DND-41 (cell line): ENCODE measurements around the gene TENT5C.

Experiments
- EZH2 ChIP-seq: IDR thresholded peaks from 3 replicates; pipeline ENCODE4 v1.6.1; 2012; ENCODE audit warnings: borderline replicate concordance, low read depth, mild to moderate bottlenecking, moderate library complexity, low read length, inconsistent platforms; ENCODE audit not compliant: severe bottlenecking
- TF ChIP-seq, protein P1 (sequence below): IDR thresholded peaks from 2 replicates; pipeline ENCODE4 v1.5.1; 2012; ENCODE audit warnings: borderline replicate concordance, low read length, moderate library complexity, mild to moderate bottlenecking; ENCODE audit not compliant: poor library complexity, severe bottlenecking; ENCODE audit errors: extremely low read depth

DNA sequence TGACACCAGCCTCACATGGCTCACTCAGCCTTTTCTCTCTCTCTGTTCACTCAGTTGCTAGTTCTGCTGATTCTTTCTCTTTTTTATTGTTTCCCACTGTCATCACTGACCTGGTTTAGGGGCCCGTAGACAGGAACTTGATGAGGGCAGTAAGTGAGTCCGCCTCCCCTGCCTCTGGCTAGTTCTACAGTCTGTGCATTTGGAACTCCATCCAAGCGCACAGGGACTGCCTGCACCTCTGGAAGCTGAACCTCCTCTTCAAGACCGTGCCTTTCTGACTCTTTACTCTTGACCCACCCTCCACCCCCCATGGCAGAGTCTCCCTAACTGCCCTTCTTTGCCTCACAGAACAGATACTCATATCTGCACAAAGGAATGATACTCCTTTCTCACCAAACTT, 4.2 kb downstream of the TENT5C start:
- TF ChIP-seq, protein P1, sequence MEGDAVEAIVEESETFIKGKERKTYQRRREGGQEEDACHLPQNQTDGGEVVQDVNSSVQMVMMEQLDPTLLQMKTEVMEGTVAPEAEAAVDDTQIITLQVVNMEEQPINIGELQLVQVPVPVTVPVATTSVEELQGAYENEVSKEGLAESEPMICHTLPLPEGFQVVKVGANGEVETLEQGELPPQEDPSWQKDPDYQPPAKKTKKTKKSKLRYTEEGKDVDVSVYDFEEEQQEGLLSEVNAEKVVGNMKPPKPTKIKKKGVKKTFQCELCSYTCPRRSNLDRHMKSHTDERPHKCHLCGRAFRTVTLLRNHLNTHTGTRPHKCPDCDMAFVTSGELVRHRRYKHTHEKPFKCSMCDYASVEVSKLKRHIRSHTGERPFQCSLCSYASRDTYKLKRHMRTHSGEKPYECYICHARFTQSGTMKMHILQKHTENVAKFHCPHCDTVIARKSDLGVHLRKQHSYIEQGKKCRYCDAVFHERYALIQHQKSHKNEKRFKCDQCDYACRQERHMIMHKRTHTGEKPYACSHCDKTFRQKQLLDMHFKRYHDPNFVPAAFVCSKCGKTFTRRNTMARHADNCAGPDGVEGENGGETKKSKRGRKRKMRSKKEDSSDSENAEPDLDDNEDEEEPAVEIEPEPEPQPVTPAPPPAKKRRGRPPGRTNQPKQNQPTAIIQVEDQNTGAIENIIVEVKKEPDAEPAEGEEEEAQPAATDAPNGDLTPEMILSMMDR, result no peak
- TF ChIP-seq EZH2, result no peak
